Measurements from ENCODE around the gene UNC119.

UNC119 gene

GRCh38 chr17:28501421-28502284 is 50.8 kb downstream of the UNC119 start:
- DNase-seq (ENCODE audit: extremely low read depth in 1 of 2, low read depth in 1 of 2): no peak

DNA sequence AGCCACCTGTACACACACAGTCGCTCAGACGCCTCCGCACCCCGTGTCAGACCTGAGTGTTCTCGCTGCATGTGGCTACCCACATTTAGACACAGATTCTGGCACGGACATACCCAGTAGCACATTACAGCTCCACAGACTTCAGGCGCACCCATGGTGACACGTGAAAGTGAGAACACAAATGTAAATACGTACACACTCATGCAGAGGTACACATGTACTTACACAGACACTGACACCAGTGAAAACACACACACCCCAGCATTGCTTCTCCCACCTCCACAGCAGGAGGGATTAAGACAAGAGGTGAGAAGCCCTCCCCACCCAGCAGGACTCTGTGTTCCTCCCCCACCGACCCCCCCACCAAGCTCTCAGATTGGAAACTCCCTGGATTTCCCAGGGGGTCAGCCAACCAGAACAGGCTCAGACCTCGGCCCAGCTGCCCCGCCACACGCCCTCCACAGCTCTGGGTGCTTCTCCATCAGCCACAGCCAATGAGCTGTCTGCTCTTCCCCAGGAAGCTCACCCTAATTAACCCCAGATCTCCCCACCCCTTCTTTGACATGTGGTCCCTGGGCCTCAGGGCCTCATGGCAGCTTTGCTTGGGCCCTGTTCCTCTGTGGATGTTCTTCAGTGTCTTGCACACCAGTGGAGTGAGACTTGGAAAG is 51.6 kb downstream of the UNC119 start:
- DNase-seq (ENCODE audit: extremely low read depth in 1 of 2, low read depth in 1 of 2): no peak

DNA sequence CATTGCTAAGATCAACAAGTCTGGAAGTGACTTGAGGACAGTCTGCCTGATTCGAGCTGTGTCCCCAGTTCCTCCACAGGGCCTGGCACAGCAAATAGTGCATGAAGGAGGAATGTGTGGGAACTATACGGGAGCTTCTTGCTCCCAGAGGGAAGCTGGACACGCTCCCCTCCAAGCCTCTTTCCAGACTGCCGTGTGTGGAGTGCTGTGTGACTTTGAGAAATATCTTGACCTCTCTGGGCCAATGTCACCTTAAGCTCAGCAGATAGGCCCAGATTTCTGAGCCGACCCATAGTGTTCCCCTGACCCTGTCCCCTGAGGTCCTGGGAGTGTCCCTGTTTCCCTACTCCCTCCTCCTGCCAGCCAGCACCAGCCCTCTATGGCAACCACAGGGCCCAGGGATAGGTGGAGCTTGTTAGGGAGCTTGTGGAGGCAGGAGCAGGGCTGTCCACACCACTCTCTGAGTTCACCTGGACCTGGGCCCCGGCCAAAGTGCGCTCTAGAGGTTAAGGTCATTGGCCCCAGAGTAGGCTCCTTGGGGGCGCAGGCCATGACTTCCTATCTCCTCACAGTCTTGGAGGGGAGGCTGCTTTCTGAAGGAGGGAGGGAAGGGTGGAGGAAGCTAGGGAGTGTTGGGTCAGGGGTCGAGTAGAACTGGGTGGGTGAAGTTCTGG is 52.6 kb downstream of the UNC119 start:
- no peak for DNase-seq (ENCODE audit: extremely low read depth in 1 of 2, low read depth in 1 of 2)

DNA sequence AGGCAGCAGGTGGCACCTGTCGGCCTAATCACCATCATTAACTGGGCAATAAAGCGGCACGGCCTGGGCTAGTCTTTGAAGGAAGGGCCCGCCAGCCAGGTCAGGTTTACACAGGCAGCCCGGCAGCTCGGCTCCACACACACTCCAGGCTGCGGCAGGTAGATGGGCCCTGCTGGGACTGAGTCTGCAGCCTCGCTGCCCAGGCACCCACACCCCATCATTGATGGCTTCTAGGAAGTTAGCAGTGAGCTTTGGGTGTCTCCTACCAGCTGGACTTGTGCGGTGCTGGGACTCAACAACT is 53.1 kb downstream of the UNC119 start:
- no peak for DNase-seq (ENCODE audit: extremely low read depth in 1 of 2, low read depth in 1 of 2)

DNA sequence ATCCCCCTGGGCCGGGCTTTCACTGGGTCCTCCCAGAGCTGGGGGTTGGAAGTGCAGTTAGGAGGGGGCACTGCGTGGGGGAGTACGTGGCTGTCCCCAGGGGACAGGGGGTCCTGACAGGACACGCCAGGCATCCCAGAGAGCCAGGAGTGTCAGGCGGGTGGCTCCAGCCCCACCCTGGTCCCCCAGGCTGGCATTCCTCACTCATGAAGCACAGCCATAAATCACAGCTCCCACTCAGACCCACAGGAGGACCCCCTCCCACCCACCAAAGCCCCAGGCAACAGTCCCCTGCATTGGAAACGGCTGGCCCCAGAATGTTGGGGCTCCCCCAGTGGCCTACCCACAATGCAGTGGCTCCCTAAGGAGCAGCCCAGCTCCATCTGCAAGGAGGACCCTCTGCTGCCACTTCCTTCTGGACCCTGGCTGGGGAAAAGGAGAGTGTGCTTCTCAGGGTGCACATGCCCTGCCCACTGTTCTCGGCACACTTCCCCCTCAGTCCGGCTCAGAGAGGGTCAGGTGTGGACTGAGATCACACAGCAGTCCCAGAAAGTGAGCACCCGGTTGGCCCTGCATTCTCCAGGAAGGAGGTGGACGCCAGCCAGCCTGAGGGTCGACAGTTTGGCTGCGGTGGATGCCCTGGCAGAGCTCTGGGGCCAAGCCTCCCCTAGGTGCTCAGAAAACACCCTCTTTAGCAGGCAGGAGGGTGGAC is 53.6 kb downstream of the UNC119 start:
- DNase-seq (ENCODE audit: extremely low read depth in 1 of 2, low read depth in 1 of 2): no peak

DNA sequence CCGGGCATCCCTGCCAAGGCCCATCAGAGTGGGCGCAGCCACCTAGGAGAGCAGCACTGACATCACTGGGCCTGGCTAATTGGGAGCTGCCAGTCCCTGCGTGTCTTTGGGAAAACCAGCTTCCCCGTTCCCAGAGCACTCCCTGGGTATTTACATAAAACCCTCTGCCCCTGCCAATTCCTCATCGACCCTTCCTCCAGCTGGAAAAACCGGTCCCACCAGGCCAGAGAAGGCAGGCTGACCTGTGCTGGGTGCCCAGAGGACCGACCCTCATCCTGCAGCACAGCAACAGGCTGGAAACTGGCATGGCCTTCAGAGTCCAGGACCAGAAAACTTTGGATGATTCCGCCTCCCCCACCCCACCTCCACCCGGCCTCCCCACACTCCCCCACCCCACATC is 54.5 kb downstream of the UNC119 start:
- DNase-seq (ENCODE audit: extremely low read depth in 1 of 2, low read depth in 1 of 2): no peak

Data from activated CD8-positive, alpha-beta memory T cell treated with anti-CD3 and anti-CD28 coated beads for 1 hour (primary cell).